HEK293T (cell line): ENCODE data around the gene GABBR2.
"Not testable (repeated sequence)": the region's sequence is repeated elsewhere in the genome, so short reads cannot be mapped to it uniquely, and the experiment has no call there.

ENCODE experiments used
- CTCF ChIA-PET: fragments of 350-600 bp; formaldehyde crosslinking; extraction: SDS; loops from one replicate; lab custom pipeline; 2021; ENCODE audit warnings: antibody characterized with exemption, inconsistent platforms; lab: Yijun Ruan, JAX
- POLR2A ChIA-PET: fragments of 350-600 bp; formaldehyde crosslinking; extraction: SDS; loops from one replicate; lab custom pipeline; 2020; ENCODE audit warnings: antibody characterized with exemption, inconsistent platforms; lab: Yijun Ruan, JAX
- DNase-seq: peaks from one replicate; pipeline ENCODE4 v3.0.0; 2012; ENCODE audit warnings: mixed read lengths; ENCODE audit errors: extremely low spot score
- ARNT ChIP-seq: fragments of 450-650 bp; IDR thresholded peaks from 2 replicates; pipeline ENCODE4 v1.6.1; 2017; ENCODE audit warnings: mild to moderate bottlenecking
- BHLHE40 ChIP-seq: fragments of 450-650 bp; IDR thresholded peaks from 2 replicates; pipeline ENCODE4 v1.6.1; 2016; ENCODE audit warnings: mild to moderate bottlenecking, moderate library complexity, borderline replicate concordance
- CTBP1 ChIP-seq: fragments of 450-650 bp; IDR thresholded peaks from 2 replicates; pipeline ENCODE4 v1.6.1; 2016; ENCODE audit warnings: borderline replicate concordance
- ELF4 ChIP-seq: fragments of 450-650 bp; IDR thresholded peaks from 2 replicates; pipeline ENCODE4 v1.6.1; 2017; ENCODE audit warnings: antibody characterized with exemption
- FOXA1 ChIP-seq: fragments of 450-650 bp; IDR thresholded peaks from 2 replicates; pipeline ENCODE4 v1.6.1; 2016; ENCODE audit warnings: mild to moderate bottlenecking
- FOXK2 ChIP-seq: fragments of 450-650 bp; IDR thresholded peaks from 2 replicates; pipeline ENCODE4 v1.6.1; 2016; ENCODE audit warnings: mild to moderate bottlenecking
- FOXM1 ChIP-seq: fragments of 450-650 bp; IDR thresholded peaks from 2 replicates; pipeline ENCODE4 v1.6.1; 2017; ENCODE audit warnings: mild to moderate bottlenecking, borderline replicate concordance
- HDGF ChIP-seq: fragments of 450-650 bp; IDR thresholded peaks from 2 replicates; pipeline ENCODE4 v1.6.1; 2017; ENCODE audit warnings: antibody characterized with exemption, borderline replicate concordance
- L3MBTL2 ChIP-seq: fragments of 450-650 bp; conservative IDR thresholded peaks from 2 replicates; pipeline ENCODE4 v1.6.1; 2016; ENCODE audit warnings: mild to moderate bottlenecking
- LEF1 ChIP-seq: fragments of 450-650 bp; IDR thresholded peaks from 2 replicates; pipeline ENCODE4 v1.6.1; 2017; ENCODE audit warnings: mild to moderate bottlenecking, borderline replicate concordance
- NFRKB ChIP-seq: fragments of 450-650 bp; IDR thresholded peaks from 2 replicates; pipeline ENCODE4 v1.6.1; 2016; ENCODE audit warnings: mild to moderate bottlenecking, moderate library complexity
- PKNOX1 ChIP-seq: fragments of 450-650 bp; IDR thresholded peaks from 2 replicates; pipeline ENCODE4 v1.6.1; 2016
- SP1 ChIP-seq: fragments of 450-650 bp; IDR thresholded peaks from 2 replicates; pipeline ENCODE4 v1.6.1; 2017
- SUZ12 ChIP-seq: fragments of 450-650 bp; IDR thresholded peaks from 2 replicates; pipeline ENCODE4 v1.6.1; 2016; ENCODE audit warnings: mild to moderate bottlenecking
- TARDBP ChIP-seq: fragments of 450-650 bp; IDR thresholded peaks from 2 replicates; pipeline ENCODE4 v1.6.1; 2016
- ZNF384 ChIP-seq: fragments of 450-650 bp; IDR thresholded peaks from 2 replicates; pipeline ENCODE4 v1.6.1; 2016

The GABBR2 gene

GRCh38 chr9:98656511-98656910 lies 52.2 kb downstream of the GABBR2 start:
- ChIA-PET POLR2A (no interaction called here), CTCF (no interaction called here)
- DNase-seq = no peak
- TF ChIP-seq SUZ12 = no peak
- TF ChIP-seq ELF4 = no peak
- TF ChIP-seq FOXM1 = no peak
- no peak for TF ChIP-seq FOXK2
- TF ChIP-seq CTBP1 = no peak
- no peak for TF ChIP-seq SP1
- no peak for TF ChIP-seq LEF1
- TF ChIP-seq NFRKB = no peak
- TF ChIP-seq TARDBP = no peak
- no peak for TF ChIP-seq FOXA1
- no peak for TF ChIP-seq BHLHE40
- TF ChIP-seq ARNT = no peak
- no peak for TF ChIP-seq ZNF384
- TF ChIP-seq HDGF = no peak
- TF ChIP-seq L3MBTL2 = no peak
- TF ChIP-seq PKNOX1 = no peak

GRCh38 chr9:98655428-98655827 lies 53.3 kb downstream of the GABBR2 start:
- DNase-seq, CTCF ChIA-PET, POLR2A ChIA-PET: not testable (repeated sequence)

DNA sequence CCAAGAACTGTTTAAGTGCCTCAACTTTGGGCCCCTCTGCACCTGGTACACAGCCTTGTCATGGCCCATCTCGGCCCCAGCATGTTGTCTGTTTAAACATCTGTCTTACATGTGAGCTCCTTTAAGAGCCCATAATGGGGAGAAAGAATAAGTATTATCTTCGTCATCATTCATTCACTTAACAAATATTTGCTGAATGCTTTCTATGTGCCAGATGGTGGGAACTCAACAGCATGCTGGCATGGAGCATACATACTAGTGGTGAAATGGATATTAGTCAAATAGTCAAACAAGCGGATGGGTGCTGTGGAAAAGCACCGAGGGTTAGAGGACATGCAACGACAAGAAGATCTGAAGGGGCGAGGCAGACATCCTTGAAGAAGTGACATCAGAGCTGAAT lies 54.5 kb downstream of the GABBR2 start:
- no peak for TF ChIP-seq TARDBP
- no peak for TF ChIP-seq FOXA1
- TF ChIP-seq PKNOX1 = no peak
- no peak for TF ChIP-seq HDGF
- TF ChIP-seq BHLHE40 = no peak
- no peak for TF ChIP-seq L3MBTL2
- TF ChIP-seq FOXK2 = no peak
- TF ChIP-seq SUZ12 = no peak
- TF ChIP-seq ZNF384 = no peak
- TF ChIP-seq ELF4 = no peak
- no peak for TF ChIP-seq SP1
- TF ChIP-seq CTBP1 = no peak
- TF ChIP-seq LEF1 = no peak
- no peak for TF ChIP-seq FOXM1
- no peak for TF ChIP-seq ARNT
- TF ChIP-seq NFRKB = no peak
- POLR2A ChIA-PET = no interaction called here
- CTCF ChIA-PET = interaction anchor here (1.2 kb wide), 1 partner anchor 117 kb away, joined by 3 read pairs; no protein-coding TSS in a partner anchor
- no peak for DNase-seq

DNA sequence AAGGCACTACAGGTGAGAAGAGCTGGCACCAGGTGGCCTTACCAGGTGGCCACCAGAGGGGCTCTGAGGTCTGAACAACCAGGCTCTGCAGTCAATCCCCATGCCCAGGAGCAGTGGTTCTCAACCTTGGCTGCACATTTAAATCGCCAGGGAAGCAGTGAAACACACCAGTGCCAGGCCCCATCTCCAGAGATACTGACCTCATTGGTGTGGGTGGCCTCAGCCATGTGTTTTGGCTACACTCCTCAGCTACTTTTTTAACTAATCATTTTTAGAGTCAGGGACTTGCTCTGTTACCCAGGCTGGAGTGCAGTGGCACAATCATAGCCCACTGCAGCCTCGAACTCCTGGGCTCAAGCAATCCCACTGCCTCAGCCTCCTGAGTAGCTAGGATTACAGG lies 56.0 kb downstream of the GABBR2 start:
- ChIA-PET CTCF (interaction anchor here (1.2 kb wide), 1 partner anchor 116 kb away, joined by 3 read pairs; no protein-coding TSS in a partner anchor), POLR2A (no interaction called here)
- no peak for TF ChIP-seq LEF1
- no peak for DNase-seq

GRCh38 chr9:98652302-98652701 lies 56.4 kb downstream of the GABBR2 start:
- DNase-seq = no peak
- POLR2A ChIA-PET = no interaction called here
- TF ChIP-seq SUZ12 = no peak
- no peak for TF ChIP-seq ELF4
- no peak for TF ChIP-seq CTBP1
- TF ChIP-seq LEF1 = no peak
- TF ChIP-seq PKNOX1 = no peak
- CTCF ChIA-PET = no interaction called here

- no peak for TF ChIP-seq FOXK2
- no peak for TF ChIP-seq LEF1
- no peak for TF ChIP-seq ZNF384
- no peak for TF ChIP-seq FOXM1
- no peak for TF ChIP-seq CTBP1
- TF ChIP-seq TARDBP = no peak
- TF ChIP-seq SUZ12 = no peak
- TF ChIP-seq SP1 = no peak
- TF ChIP-seq ARNT = no peak
- no peak for DNase-seq
- POLR2A ChIA-PET = no interaction called here
- CTCF ChIA-PET = no interaction called here
Observed at GRCh38 chr9:98647236-98647635, 61.5 kb downstream of the GABBR2 start.

- ChIA-PET POLR2A (no interaction called here), CTCF (no interaction called here)
- DNase-seq = no peak
- TF ChIP-seq ARNT = no peak
- TF ChIP-seq SUZ12 = no peak
- TF ChIP-seq TARDBP = no peak
- no peak for TF ChIP-seq ELF4
- no peak for TF ChIP-seq SP1
- TF ChIP-seq FOXK2 = no peak
- TF ChIP-seq NFRKB = no peak
- TF ChIP-seq ZNF384 = no peak
- no peak for TF ChIP-seq HDGF
- TF ChIP-seq LEF1 = no peak
- TF ChIP-seq PKNOX1 = no peak
- no peak for TF ChIP-seq BHLHE40
- TF ChIP-seq L3MBTL2 = no peak
- no peak for TF ChIP-seq FOXM1
- TF ChIP-seq FOXA1 = no peak
- TF ChIP-seq CTBP1 = no peak
Observed at GRCh38 chr9:98644011-98644410, 64.7 kb downstream of the GABBR2 start.
